H1 (cell line): Measurements from ENCODE around the gene CMTM5. TPM values are rescaled to one million over a fixed set of nuclear protein-coding genes. Genes with fewer than 3 reads are reported as not detected.

Experiments used
- CTCF ChIA-PET: fragments of 300-600 bp; sonication (Branson Sonifier 250); formaldehyde crosslinking; loops from one replicate; lab custom pipeline; 2021; ENCODE audit not compliant: partially characterized antibody; lab: Charles Lee
- POLR2A ChIA-PET: fragments of 300-600 bp; sonication (Branson Sonifier 250); formaldehyde crosslinking; loops from one replicate; lab custom pipeline; 2021; ENCODE audit warnings: inconsistent platforms; ENCODE audit not compliant: partially characterized antibody; lab: Charles Lee
- DNase-seq, 2 experiments: peaks; one replicate each; pipeline versions ENCODE4 v3.0.0 to v3.0.0-alpha.2; 2010 to 2022; ENCODE audit warnings: low spot score in 2 of 2, low read depth in 1 of 2, mixed read lengths in 1 of 2
- FAIRE-seq: peaks from 2 replicates; lab custom pipeline; 2011; peaks lifted over from hg19 to GRCh38; lab: Jason Lieb, UNC
- H2AFZ ChIP-seq: 2 replicates; pipeline ENCODE4 v1.8.1; 2012; ENCODE audit warnings: low read length, inconsistent platforms
- H2AK5ac ChIP-seq: 2 replicates; pipeline ENCODE4 v1.6.1; 2013; ENCODE audit warnings: low read depth, low read length
- H2BK120ac ChIP-seq: replicated peaks from 2 replicates; pipeline ENCODE3; 2013; ENCODE audit warnings: low read depth, low read length, inconsistent platforms
- H2BK12ac ChIP-seq: 2 replicates; pipeline ENCODE4 v1.6.1; 2013; ENCODE audit warnings: low read depth, low read length
- H2BK15ac ChIP-seq: 2 replicates; pipeline ENCODE4 v1.6.1; 2013; ENCODE audit warnings: low read length
- H2BK20ac ChIP-seq: 2 replicates; pipeline ENCODE4 v1.6.1; 2013; ENCODE audit warnings: low read length
- H2BK5ac ChIP-seq: 2 replicates; pipeline ENCODE4 v1.6.1; 2013; ENCODE audit warnings: low read depth, low read length
- H3K14ac ChIP-seq: 2 replicates; pipeline ENCODE4 v1.6.1; 2013; ENCODE audit warnings: inconsistent platforms; ENCODE audit not compliant: insufficient read length
- H3K18ac ChIP-seq: 2 replicates; pipeline ENCODE4 v1.6.1; 2013; ENCODE audit warnings: low read length; ENCODE audit errors: extremely low read depth
- H3K23ac ChIP-seq: 2 replicates; pipeline ENCODE4 v1.6.1; 2013; ENCODE audit warnings: inconsistent platforms; ENCODE audit not compliant: insufficient read length
- H3K23me2 ChIP-seq: 2 replicates; pipeline ENCODE4 v1.6.1; 2013; ENCODE audit warnings: low read depth, low read length
- H3K27ac ChIP-seq: 2 replicates; pipeline ENCODE4 v1.6.1; 2011; ENCODE audit warnings: low read depth, low read length, inconsistent platforms
- H3K27me3 ChIP-seq, 4 experiments: replicated peaks in 1 of 4; 1 replicate in 1 of 4; 2 replicates in 3 of 4; pipeline versions ENCODE4 v1.6.1 to v1.8.1; 2011 to 2013; ENCODE audit warnings: low read length in 3 of 4, mild to moderate bottlenecking in 3 of 4, inconsistent platforms in 2 of 4, mixed read lengths in 2 of 4, moderate library complexity in 1 of 4; ENCODE audit not compliant: control insufficient read depth in 3 of 4, insufficient read depth in 3 of 4; ENCODE audit errors: extremely low read depth in 1 of 4
- H3K36me3 ChIP-seq, 4 experiments: 2 replicates each; pipeline versions ENCODE4 v1.6.1 to v1.8.1; 2011 to 2013; ENCODE audit warnings: mild to moderate bottlenecking in 4 of 4, low read length in 3 of 4, moderate library complexity in 2 of 4, control low read depth in 1 of 4, inconsistent platforms in 1 of 4; ENCODE audit not compliant: insufficient read depth in 4 of 4, control insufficient read depth in 2 of 4
- H3K4ac ChIP-seq: replicated peaks from 2 replicates; pipeline ENCODE3; 2013; ENCODE audit warnings: low read length, low read depth, mixed read lengths, inconsistent platforms; ENCODE audit not compliant: insufficient read length
- H3K4me1 ChIP-seq, 4 experiments: replicated peaks in 1 of 4; 1 replicate in 1 of 4; 2 replicates in 3 of 4; pipeline versions ENCODE4 v1.6.1 to v1.8.1; 2011 to 2013; ENCODE audit warnings: low read length in 3 of 4, inconsistent platforms in 2 of 4, mixed read lengths in 1 of 4; ENCODE audit not compliant: insufficient read depth in 4 of 4, control insufficient read depth in 3 of 4
- H3K4me2 ChIP-seq, 2 experiments: 2 replicates each; pipeline versions ENCODE4 v1.6.1 to v1.8.1; 2011 to 2013; ENCODE audit warnings: low read depth in 2 of 2, low read length in 2 of 2, control low read depth in 1 of 2, inconsistent platforms in 1 of 2, mild to moderate bottlenecking in 1 of 2; ENCODE audit not compliant: insufficient read depth in 1 of 2
- H3K4me3 ChIP-seq, 4 experiments: fragments of 200-600, 300-600 bp in 1 of 4; sonication (generic), shearing (Covaris generic), sonication (Bioruptor Twin) in 1 of 4; 2 replicates each; pipeline versions ENCODE4 v1.5.1 to v1.8.1; 2011 to 2016; ENCODE audit warnings: low read length in 4 of 4, low read depth in 3 of 4, control low read depth in 2 of 4, inconsistent platforms in 2 of 4, mild to moderate bottlenecking in 2 of 4, mixed read lengths in 1 of 4, moderate library complexity in 1 of 4; ENCODE audit not compliant: insufficient read depth in 2 of 4; ENCODE audit errors: extremely low read depth in 1 of 4
- H3K56ac ChIP-seq: replicated peaks from 2 replicates; pipeline ENCODE3; 2013; ENCODE audit warnings: low read depth, mild to moderate bottlenecking, mixed read lengths, low read length, inconsistent platforms; ENCODE audit not compliant: insufficient read length
- H3K79me1 ChIP-seq: 2 replicates; pipeline ENCODE4 v1.6.1; 2013; ENCODE audit warnings: low read depth, low read length, control low read depth
- H3K79me2 ChIP-seq, 2 experiments: 2 replicates each; pipeline versions ENCODE4 v1.6.1 to v1.8.1; 2012 to 2013; ENCODE audit warnings: low read length in 2 of 2, mild to moderate bottlenecking in 2 of 2, inconsistent platforms in 1 of 2; ENCODE audit not compliant: insufficient read depth in 2 of 2, control insufficient read depth in 1 of 2
- H3K9ac ChIP-seq, 4 experiments: replicated peaks in 1 of 4; 1 replicate in 1 of 4; 2 replicates in 3 of 4; pipeline versions ENCODE4 v1.6.1 to v1.8.1; 2011 to 2013; ENCODE audit warnings: low read depth in 3 of 4, low read length in 3 of 4, control low read depth in 2 of 4, mild to moderate bottlenecking in 2 of 4, moderate library complexity in 2 of 4, inconsistent platforms in 1 of 4; ENCODE audit errors: extremely low read depth in 1 of 4
- H3K9me3 ChIP-seq, 2 experiments: 2 replicates each; pipeline versions ENCODE4 v1.6.1 to v1.8.1; 2012 to 2013; ENCODE audit warnings: mild to moderate bottlenecking in 2 of 2, moderate library complexity in 2 of 2, control low read depth in 1 of 2, inconsistent platforms in 1 of 2, low read depth in 1 of 2, low read length in 1 of 2, mixed read lengths in 1 of 2; ENCODE audit not compliant: insufficient read depth in 2 of 2
- H4K20me1 ChIP-seq, 2 experiments: replicated peaks in 1 of 2; 2 replicates each; pipeline versions ENCODE3 to v1.8.1; 2011 to 2013; ENCODE audit warnings: inconsistent platforms in 2 of 2, low read length in 2 of 2, mild to moderate bottlenecking in 1 of 2; ENCODE audit not compliant: insufficient read depth in 2 of 2, control insufficient read depth in 1 of 2
- H4K5ac ChIP-seq: 2 replicates; pipeline ENCODE4 v1.6.1; 2013; ENCODE audit warnings: low read length, low read depth, mixed read lengths, inconsistent platforms; ENCODE audit not compliant: insufficient read length
- H4K8ac ChIP-seq: 2 replicates; pipeline ENCODE4 v1.8.0; 2013; ENCODE audit warnings: mild to moderate bottlenecking, moderate library complexity, low read length, inconsistent platforms; ENCODE audit not compliant: insufficient read depth; ENCODE audit errors: extremely low read depth
- H4K91ac ChIP-seq: replicated peaks from 2 replicates; pipeline ENCODE3; 2013; ENCODE audit warnings: low read length, mixed read lengths, inconsistent platforms; ENCODE audit not compliant: insufficient read length
- E2F6 ChIP-seq: IDR thresholded peaks from 2 replicates; pipeline ENCODE4 v1.6.1; 2012; ENCODE audit warnings: inconsistent platforms
- GABPA ChIP-seq: IDR thresholded peaks from 2 replicates; pipeline ENCODE4 v1.6.1; 2011; ENCODE audit warnings: mild to moderate bottlenecking, low read length, moderate library complexity, borderline replicate concordance; ENCODE audit not compliant: insufficient read depth
- KDM4A ChIP-seq: IDR thresholded peaks from one replicate; pipeline ENCODE4 v1.7.1; 2012; ENCODE audit warnings: low read depth, mild to moderate bottlenecking, moderate library complexity, low read length, inconsistent platforms; ENCODE audit not compliant: severe bottlenecking
- POLR2A ChIP-seq, 2 experiments: IDR thresholded peaks; 1 replicate in 1 of 2; 2 replicates in 1 of 2; pipeline ENCODE4 v1.6.1; 2011; ENCODE audit warnings: low read depth in 2 of 2, low read length in 2 of 2, mild to moderate bottlenecking in 2 of 2; ENCODE audit errors: control extremely low read depth in 1 of 2
- RNF2 ChIP-seq: fragments of 200-900, 300-1000 bp; sonication (generic); IDR thresholded peaks from 2 replicates; pipeline ENCODE4 v1.7.1; 2016; ENCODE audit warnings: borderline replicate concordance, low read depth, mild to moderate bottlenecking, antibody characterized with exemption, low read length; ENCODE audit not compliant: poor library complexity, severe bottlenecking; ENCODE audit errors: missing control alignments
- SIN3A ChIP-seq, 2 experiments: IDR thresholded peaks in 1 of 2; conservative IDR thresholded peaks in 1 of 2; 2 replicates each; pipeline ENCODE4 v1.6.1; 2011 to 2012; ENCODE audit warnings: low read length in 2 of 2, improper control_type of control experiment in 1 of 2, low read depth in 1 of 2, mild to moderate bottlenecking in 1 of 2
- TAF1 ChIP-seq: IDR thresholded peaks from 2 replicates; pipeline ENCODE4 v1.6.1; 2011; ENCODE audit warnings: mild to moderate bottlenecking, low read depth, low read length
- TAF7 ChIP-seq: optimal IDR thresholded peaks from 2 replicates; pipeline ENCODE3; 2011; ENCODE audit warnings: low read depth, mild to moderate bottlenecking, inconsistent platforms, low read length, moderate library complexity, borderline replicate concordance
- WGBS, 2 experiments: shearing (Covaris generic) in 1 of 2; methylation state at CpG; one replicate each; pipeline versions ENCODE4 v1.1.6 to v1.1.7; 2013 to 2015; ENCODE audit warnings: low lambda C conversion rate in 2 of 2, mixed read lengths in 2 of 2, inconsistent platforms in 1 of 2, low coverage in 1 of 2, missing lambda C conversion rate in 1 of 2; ENCODE audit not compliant: insufficient replicate concordance in 2 of 2, insufficient coverage in 1 of 2, insufficient read length in 1 of 2; ENCODE audit errors: extremely low coverage in 1 of 2, missing lambda C conversion rate in 1 of 2; 5-methylcytosine and 5-hydroxymethylcytosine counted together
- polyA plus RNA-seq, 7 experiments: library from polyadenylated mRNA; depleted of rRNA in 3 of 7; stranded (reverse) in 5 of 7; unstranded in 2 of 7; fragments of >200 nt in 5 of 7; fragments of 200-250 nt in 2 of 7; gene quantifications; 1 replicate in 5 of 7; 2 replicates in 1 of 7; 4 replicates in 1 of 7; pipeline versions ENCODE4 v1.2.1 to v1.2.3, GENCODE V29; 2011 to 2013; ENCODE audit warnings: missing spikeins in 2 of 7, mixed read lengths in 2 of 7
- total RNA-seq: library from RNA; stranded (reverse); fragmentation: NEBNext Ultra II Directional; extraction: Animal tissue kit (Norgen Biotek cat#: 25700); gene quantifications from 2 replicates; pipeline ENCODE4 v1.2.1, GENCODE V29; 2021

CMTM5 gene
- total and polyA plus RNA-seq, 2 of the 8 experiments (the other 6 are each of a cell fraction or from before 2014, with no cell fraction given): 2.1 TPM; not detected in 1

GRCh38 chr14:23365036-23365731 is 11.7 kb upstream of the CMTM5 start, which contains the start of gene EFS:
Gene EFS (minus strand): TSS chr14:23365172. CDS start chr14:23365025, 147 bp downstream.
- WGBS, 2 experiments: 2% methylated on average over 50 of the region's 74 CpGs; no CpG with 5 or more reads in 1 of the 2 experiments
- peak within 1 kb of the TSS; percentile 55 to 90 (median 70) for H3K9ac ChIP-seq
- H4K20me1 ChIP-seq: peaks cover 8 to 12% of the 10 kb centered on the region in 2 experiments
- H4K5ac ChIP-seq: peak within 1 kb of the TSS; percentile 73
- CTCF ChIA-PET: interaction anchor here (1.1 to 20.9 kb wide), 4 partner anchors 14 to 37 kb away, joined by 3 to 333 read pairs (median 41); partner anchors contain the start of genes CMTM5 and IL25
- H3K4ac ChIP-seq: peak within 1 kb of the TSS; percentile 69
- H3K79me1 ChIP-seq: no peaks in the 10 kb centered on the region
- H3K27ac ChIP-seq: peak within 1 kb of the TSS; percentile 85
- peaks cover 2 to 22% (median 14%) of the 10 kb centered on the region in 4 experiments; a peak in 6 of 7 replicates for H3K4me1 ChIP-seq
- DNase-seq (peak in 1 of 2 experiments; percentile 65), FAIRE-seq (no peak)
- H2BK5ac ChIP-seq: peak within 1 kb of the TSS; percentile 74
- peaks cover 0 to 5% (median 0%) of the 10 kb centered on the region in 4 experiments; a peak in 2 of 8 replicates for H3K36me3 ChIP-seq
- peak within 1 kb of the TSS; percentile 85 for H2BK12ac ChIP-seq
- peak within 1 kb of the TSS; percentile 78 for H3K56ac ChIP-seq
- peaks cover 0 to 12% (median 10%) of the 10 kb centered on the region in 4 experiments; a peak in 5 of 7 replicates for H3K27me3 ChIP-seq
- H2AFZ ChIP-seq: no peak within 1 kb of the TSS
- H3K18ac ChIP-seq: peak within 1 kb of the TSS; percentile 97
- peak within 1 kb of the TSS; percentile 69 to 79 (median 77) for H3K4me3 ChIP-seq
- POLR2A ChIA-PET: interaction anchor here (0.8 to 7.1 kb wide), 13 partner anchors 11 to 79 kb away, joined by 3 to 73 read pairs (median 4); partner anchors contain the start of genes BCL2L2, CMTM5, HOMEZ and PABPN1
- peaks cover 21% of the 10 kb centered on the region; the same call in 1 of the 2 replicates for H3K23me2 ChIP-seq
- no peaks in the 10 kb centered on the region for H3K79me2 ChIP-seq
- H3K9me3 ChIP-seq: no peaks in the 10 kb centered on the region
- H3K23ac ChIP-seq: no peak within 1 kb of the TSS
- H2BK15ac ChIP-seq: peak within 1 kb of the TSS; percentile 88
- peak within 1 kb of the TSS; percentile 85 to 90 for H3K4me2 ChIP-seq
- H3K14ac ChIP-seq: no peak within 1 kb of the TSS
- peak within 1 kb of the TSS; percentile 24 for H2BK120ac ChIP-seq
- H4K91ac ChIP-seq: peak within 1 kb of the TSS; percentile 92
- H2BK20ac ChIP-seq: peak within 1 kb of the TSS; percentile 61; the same call in 1 of the 2 replicates
- peak within 1 kb of the TSS; percentile 60; the same call in 1 of the 2 replicates for H2AK5ac ChIP-seq
- H4K8ac ChIP-seq: peak within 1 kb of the TSS; percentile 88
- TF ChIP-seq KDM4A (peak; percentile 70), GABPA (0 out of 2 replicates have a peak, but pooled peaks have one; percentile 11), RNF2 (peak; percentile 62), TAF7 (no peak), SIN3A (conservative IDR thresholded peaks at IDR 0.05 in 1 of 2, IDR thresholded peaks at IDR 0.05 in 1 of 2; ENCODE audit: low read depth in 1 of 2, low read length in 2 of 2) (0 out of 4 replicates have a peak, but pooled peaks of 1 of the 2 experiments have one; percentile 1), E2F6 (0 out of 2 replicates have a peak, but pooled peaks have one; percentile 12), TAF1 (0 out of 2 replicates have a peak, but pooled peaks have one; percentile 6), POLR2A (IDR thresholded peaks at IDR 0.05; ENCODE audit: control extremely low read depth in 1 of 2, low read depth in 2 of 2, low read length in 2 of 2) (no peak)
